IMR-90 (cell line): Measurements from ENCODE around the gene ITGB1BP1. TPM values are rescaled to one million over a fixed set of nuclear protein-coding genes. Genes with fewer than 3 reads are reported as not detected.

Source experiments
- ATAC-seq: fragments of 200-7000 bp; cut with Tn5 transposase; 2 replicates; pipeline ENCODE4 v1.9.1; 2020; ENCODE audit warnings: low read depth, mild to moderate bottlenecking, moderate library complexity
- BruUV-seq: library from RNA; stranded (reverse); fragments of 400-500 nt; replicated peaks from 2 replicates; lab custom pipeline; 2021; lab: Mats Ljungman, UMichigan
- CTCF ChIA-PET: fragments of 300-600 bp; formaldehyde crosslinking; extraction: SDS; loops from one replicate; lab custom pipeline; 2021; ENCODE audit warnings: antibody characterized with exemption; lab: Yijun Ruan, JAX
- POLR2A ChIA-PET: fragments of 300-600 bp; sonication (Branson Sonifier 250); formaldehyde crosslinking; loops from one replicate; lab custom pipeline; 2022; ENCODE audit warnings: antibody characterized with exemption; ENCODE audit not compliant: unreplicated experiment; lab: Charles Lee
- DNase-seq: peaks from one replicate; pipeline ENCODE4 v3.0.0; 2013
- H2AFZ ChIP-seq: replicated peaks from 2 replicates; pipeline ENCODE3; 2013; ENCODE audit warnings: low read length, mild to moderate bottlenecking; ENCODE audit not compliant: poor library complexity
- H2AK5ac ChIP-seq: 2 replicates; pipeline ENCODE4 v1.6.1; 2013; ENCODE audit warnings: low read depth, low read length, inconsistent platforms
- H2AK9ac ChIP-seq: replicated peaks from 2 replicates; pipeline ENCODE3; 2013; ENCODE audit warnings: mild to moderate bottlenecking, low read depth, low read length, moderate library complexity; ENCODE audit not compliant: poor library complexity
- H2BK120ac ChIP-seq: 2 replicates; pipeline ENCODE4 v1.6.1; 2013; ENCODE audit warnings: low read depth, low read length, inconsistent platforms
- H2BK15ac ChIP-seq: 3 replicates; pipeline ENCODE4 v1.6.1; 2013; ENCODE audit warnings: low read depth, low read length, inconsistent platforms
- H2BK20ac ChIP-seq: 2 replicates; pipeline ENCODE4 v1.6.1; 2013; ENCODE audit warnings: low read depth, mild to moderate bottlenecking, inconsistent platforms, low read length, moderate library complexity
- H2BK5ac ChIP-seq: 2 replicates; pipeline ENCODE4 v1.6.1; 2013; ENCODE audit warnings: mild to moderate bottlenecking, low read depth, low read length, inconsistent platforms; ENCODE audit not compliant: poor library complexity, severe bottlenecking
- H3K14ac ChIP-seq: replicated peaks from 2 replicates; pipeline ENCODE4 v1.6.1; 2013; ENCODE audit warnings: low read depth, low read length, inconsistent platforms
- H3K18ac ChIP-seq: 2 replicates; pipeline ENCODE4 v1.6.1; 2013; ENCODE audit warnings: low read depth, low read length, control low read depth
- H3K23ac ChIP-seq: 2 replicates; pipeline ENCODE4 v1.6.1; 2013; ENCODE audit warnings: low read depth, low read length, inconsistent platforms
- H3K27ac ChIP-seq: 2 replicates; pipeline ENCODE4 v1.5.1; 2013; ENCODE audit warnings: mild to moderate bottlenecking, control low read depth, low read length; ENCODE audit not compliant: insufficient read depth
- H3K27me3 ChIP-seq: 2 replicates; pipeline ENCODE4 v1.6.1; 2013; ENCODE audit warnings: low read length; ENCODE audit not compliant: control insufficient read depth, insufficient read depth
- H3K36me3 ChIP-seq: 2 replicates; pipeline ENCODE4 v1.6.1; 2013; ENCODE audit warnings: low read length, mixed read lengths; ENCODE audit not compliant: control insufficient read depth, insufficient read depth
- H3K4ac ChIP-seq: 2 replicates; pipeline ENCODE4 v1.6.1; 2013; ENCODE audit warnings: low read depth, low read length, inconsistent platforms
- H3K4me1 ChIP-seq: 2 replicates; pipeline ENCODE4 v1.6.1; 2013; ENCODE audit warnings: low read length, mixed read lengths; ENCODE audit not compliant: control insufficient read depth, insufficient read depth
- H3K4me2 ChIP-seq: 2 replicates; pipeline ENCODE4 v1.6.1; 2013; ENCODE audit warnings: low read depth, mild to moderate bottlenecking, control low read depth, low read length, moderate library complexity
- H3K4me3 ChIP-seq: 2 replicates; pipeline ENCODE4 v1.5.1; 2013; ENCODE audit warnings: low read depth, mild to moderate bottlenecking, control low read depth, low read length, moderate library complexity; ENCODE audit not compliant: insufficient read depth
- H3K56ac ChIP-seq: 2 replicates; pipeline ENCODE4 v1.6.1; 2013; ENCODE audit warnings: low read length, inconsistent platforms; ENCODE audit not compliant: insufficient read depth; ENCODE audit errors: extremely low read depth
- H3K79me1 ChIP-seq, 2 experiments: 2 replicates each; pipeline ENCODE4 v1.6.1; 2013; ENCODE audit warnings: low read length in 2 of 2, inconsistent platforms in 1 of 2, low read depth in 1 of 2
- H3K9ac ChIP-seq: 2 replicates; pipeline ENCODE4 v1.6.1; 2013; ENCODE audit warnings: low read depth, low read length, control low read depth
- H3K9me1 ChIP-seq: 2 replicates; pipeline ENCODE4 v1.6.1; 2013; ENCODE audit warnings: low read length, inconsistent platforms; ENCODE audit not compliant: insufficient read depth
- H3K9me3 ChIP-seq: 2 replicates; pipeline ENCODE4 v1.6.1; 2013; ENCODE audit warnings: low read length; ENCODE audit not compliant: control insufficient read depth, insufficient read depth
- H4K20me1 ChIP-seq: 2 replicates; pipeline ENCODE4 v1.6.1; 2013; ENCODE audit warnings: low read length, inconsistent platforms; ENCODE audit not compliant: insufficient read depth
- H4K5ac ChIP-seq: 2 replicates; pipeline ENCODE4 v1.6.1; 2013; ENCODE audit warnings: mild to moderate bottlenecking, low read depth, low read length, control low read depth
- H4K8ac ChIP-seq, 2 experiments: 2 replicates each; pipeline ENCODE4 v1.6.1; 2013; ENCODE audit warnings: low read depth in 2 of 2, low read length in 2 of 2, control low read depth in 1 of 2, inconsistent platforms in 1 of 2
- H4K91ac ChIP-seq: 2 replicates; pipeline ENCODE4 v1.6.1; 2013; ENCODE audit warnings: low read depth, low read length, inconsistent platforms; ENCODE audit not compliant: insufficient read depth
- FOS ChIP-seq: fragments of 150-350 bp; IDR thresholded peaks from 2 replicates; pipeline ENCODE4 v1.6.1; 2016; ENCODE audit warnings: low read depth, low read length
- MAZ ChIP-seq: IDR thresholded peaks from 2 replicates; pipeline ENCODE4 v1.6.1; 2012; ENCODE audit warnings: low read depth, mild to moderate bottlenecking, low read length, improper control_type of control experiment, moderate library complexity, borderline replicate concordance
- MXI1 ChIP-seq: IDR thresholded peaks from 2 replicates; pipeline ENCODE4 v1.6.1; 2012; ENCODE audit warnings: low read depth, mild to moderate bottlenecking, low read length, moderate library complexity, borderline replicate concordance
- WGBS, 2 experiments: methylation state at CpG; one replicate each; pipeline versions ENCODE4 v1.1.5 to v1.1.7; 2013; ENCODE audit warnings: missing lambda C conversion rate in 2 of 2; ENCODE audit not compliant: insufficient read length in 1 of 2; ENCODE audit errors: extremely low coverage in 2 of 2; 5-methylcytosine and 5-hydroxymethylcytosine counted together
- dilution Hi-C: fragments of 300-500 bp; cut with HindIII; formaldehyde crosslinking; loops from one replicate; pipeline ENCODE4 v1.14.3; 2018; ENCODE audit warnings: low sequenced_read_pairs; ENCODE audit not compliant: unreplicated experiment
- in situ Hi-C: fragments of 300-500 bp; cut with MboI; formaldehyde crosslinking; loops from 3 replicates; pipeline ENCODE4 v1.14.3; 2019; ENCODE audit warnings: low sequenced_read_pairs, inconsistent platforms, mixed read lengths
- intact Hi-C: fragments of 100-400 bp; cut with micrococcal nuclease; formaldehyde crosslinking; loops from 2 replicates; pipeline ENCODE4 v1.10.0; 2022
- polyA plus RNA-seq, 3 experiments: library from polyadenylated mRNA; depleted of rRNA; stranded (reverse); fragments of >200 nt; gene quantifications; 2 replicates each; pipeline ENCODE4 v1.2.3, GENCODE V29; 2012; ENCODE audit warnings: low replicate concordance in 1 of 3
- total RNA-seq: library from RNA; depleted of rRNA; stranded (reverse); fragments of >200 nt; gene quantifications from 2 replicates; pipeline ENCODE4 v1.2.3, GENCODE V29; 2012

The ITGB1BP1 gene
- total and polyA plus RNA-seq, 2 of the 4 experiments (the other 2 are of a cell fraction): 48.6 to 88.1 TPM

- Histone ChIP-seq H3K14ac (0 out of 2 replicates have a peak overlapping the region, but pooled peaks have one; percentile 18), H3K56ac (no peak overlapping the region), H2BK120ac (peak overlapping the region; percentile 64; the same call in 1 of the 2 replicates), H2BK20ac (no peak overlapping the region), H3K9ac (no peak overlapping the region), H4K20me1 (no peaks in the 10 kb centered on the region), H4K5ac (peak overlapping the region; percentile 36; the same call in 1 of the 2 replicates), H2AK9ac (no peak overlapping the region), H2BK5ac (peak overlapping the region; percentile 82), H2AFZ (no peak overlapping the region), H3K9me3 (no peaks in the 10 kb centered on the region), H3K23ac (no peak overlapping the region), H3K79me1 (peaks cover 14 to 34% of the 10 kb centered on the region in 2 experiments), H3K4me3 (no peak overlapping the region), H3K9me1 (peaks cover 5% of the 10 kb centered on the region), H2BK15ac (no peak overlapping the region; the same call in 1 of the 3 replicates), H3K4me1 (peaks cover 5% of the 10 kb centered on the region), H2AK5ac (peak overlapping the region; percentile 72), H3K4ac (peak overlapping the region; percentile 58; the same call in 1 of the 2 replicates), H3K27ac (no peak overlapping the region; the same call in 1 of the 2 replicates), H3K36me3 (peaks cover 13% of the 10 kb centered on the region), H3K4me2 (no peak overlapping the region), H3K18ac (peak overlapping the region; percentile 60; the same call in 1 of the 2 replicates), H4K91ac (no peak overlapping the region; the same call in 1 of the 2 replicates), H4K8ac (no peak overlapping the region; a peak in 2 of 4 replicates), H3K27me3 (no peaks in the 10 kb centered on the region)
- TF ChIP-seq MAZ: no peak
- no peak for TF ChIP-seq MXI1
- 0 out of 2 replicates have a peak, but pooled peaks have one; percentile 36 for TF ChIP-seq FOS
- no CpG with 5 or more reads among the region's 2 CpGs for WGBS, 2 experiments
- DNase-seq (peak; percentile 60), ATAC-seq (peak; percentile 42; the same call in 1 of the 2 replicates)
- ChIA-PET CTCF (interaction anchor here (0.6 kb wide), 1 partner anchor 9 kb away, joined by 3 read pairs; no protein-coding TSS in a partner anchor), POLR2A (no interaction called here)
- dilution Hi-C loops (no loop called here), in situ Hi-C loops (no loop called here), intact Hi-C loops (no loop called here)
- no TSS peak for BruUV-seq
Measured at GRCh38 chr2:9430316-9431293, 7.3 kb upstream of the ITGB1BP1 start.
